ENCODE data around the gene SLC6A17. TPM values are rescaled to one million over a fixed set of nuclear protein-coding genes. Genes with fewer than 3 reads are reported as not detected.

SLC6A17 gene
- total and polyA plus RNA-seq, 2 experiments from 2014 or later = 0.45 to 0.76 TPM

- H3K9ac ChIP-seq = peak overlapping the region; percentile 81
Measured at GRCh38 chr1:110210604-110211495, 60.6 kb downstream of the SLC6A17 start.

GRCh38 chr1:110211496-110212168 is 61.3 kb downstream of the SLC6A17 start:
- H2AFZ ChIP-seq = peak overlapping the region; percentile 94
- H3K27me3 ChIP-seq (replicated peaks; ENCODE audit: insufficient read depth) = no peaks in the 10 kb centered on the region
- peaks cover 13% of the 10 kb centered on the region for H3F3A ChIP-seq (ENCODE audit: insufficient read depth)
- H3K36me3 ChIP-seq (ENCODE audit: low read depth) = no peaks in the 10 kb centered on the region
- H3K9ac ChIP-seq = peak overlapping the region; percentile 81
- H4K20me1 ChIP-seq (ENCODE audit: insufficient read depth) = 0 out of 2 replicates have a peak, but pooled peaks cover 4% of the 10 kb centered on the region
- 34 to 37% methylated on average over 51 to 81 of the region's 81 CpGs for WGBS, 2 experiments (ENCODE audit: low coverage in 1 of 2, low lambda C conversion rate in 2 of 2, missing lambda C conversion rate in 2 of 2)
- peaks cover 61% of the 10 kb centered on the region for H3K79me2 ChIP-seq (ENCODE audit: insufficient read depth)
- H3K4me3 ChIP-seq = peak overlapping the region; percentile 83
- no peaks in the 10 kb centered on the region for H3K9me3 ChIP-seq (ENCODE audit: low read depth)
- no peaks in the 10 kb centered on the region for H3K9me2 ChIP-seq (ENCODE audit: insufficient read depth)
- H3K4me1 ChIP-seq (ENCODE audit: insufficient read depth) = peaks cover 36% of the 10 kb centered on the region
- peak overlapping the region; percentile 59; the same call in 1 of the 2 replicates for H3K27ac ChIP-seq
- in situ Hi-C loops (cut with MboI) = no loop called here
- DNase-seq = peak; percentile 68
- H3K4me2 ChIP-seq (ENCODE audit: unreplicated experiment) = peak overlapping the region; percentile 80
- TF ChIP-seq EZH2 (IDR thresholded peaks at IDR 0.05; ENCODE audit: insufficient read depth, poor library complexity, severe bottlenecking) = no peak
- no peak for TF ChIP-seq EZH2phosphoT487 (IDR thresholded peaks at IDR 0.05; ENCODE audit: insufficient read depth, low read depth)

More at GRCh38 chr1:110210604-110211495, 60.6 kb downstream of the SLC6A17 start:
- Histone ChIP-seq H3K9me3 (ENCODE audit: low read depth) (no peaks in the 10 kb centered on the region), H2AFZ (peak overlapping the region; percentile 94), H3K4me2 (ENCODE audit: unreplicated experiment) (peak overlapping the region; percentile 80), H3K36me3 (ENCODE audit: low read depth) (no peaks in the 10 kb centered on the region), H4K20me1 (ENCODE audit: insufficient read depth) (0 out of 2 replicates have a peak, but pooled peaks cover 4% of the 10 kb centered on the region), H3K27ac (peak overlapping the region; percentile 59), H3K4me3 (peak overlapping the region; percentile 83), H3F3A (ENCODE audit: insufficient read depth) (peaks cover 13% of the 10 kb centered on the region), H3K79me2 (ENCODE audit: insufficient read depth) (peaks cover 53% of the 10 kb centered on the region), H3K4me1 (ENCODE audit: insufficient read depth) (peaks cover 36% of the 10 kb centered on the region), H3K9me2 (ENCODE audit: insufficient read depth) (no peaks in the 10 kb centered on the region), H3K27me3 (replicated peaks; ENCODE audit: insufficient read depth) (no peaks in the 10 kb centered on the region)
- TF ChIP-seq EZH2phosphoT487 (IDR thresholded peaks at IDR 0.05; ENCODE audit: insufficient read depth, low read depth) (no peak), EZH2 (IDR thresholded peaks at IDR 0.05; ENCODE audit: insufficient read depth, poor library complexity, severe bottlenecking) (no peak)
- 1% methylated on average over 81 of the region's 101 CpGs for WGBS, 2 experiments (ENCODE audit: low coverage in 1 of 2, low lambda C conversion rate in 2 of 2, missing lambda C conversion rate in 2 of 2)
- DNase-seq = peak; percentile 74
- in situ Hi-C loops (cut with MboI) = no loop called here

GRCh38 chr1:110212169-110213142 is 62.2 kb downstream of the SLC6A17 start:
- Histone ChIP-seq H3K27me3 (replicated peaks; ENCODE audit: insufficient read depth) (no peaks in the 10 kb centered on the region), H3K36me3 (ENCODE audit: low read depth) (no peaks in the 10 kb centered on the region), H3K79me2 (ENCODE audit: insufficient read depth) (peaks cover 69% of the 10 kb centered on the region), H3K4me2 (ENCODE audit: unreplicated experiment) (peak overlapping the region; percentile 80), H3K9ac (peak overlapping the region; percentile 1; the same call in 1 of the 2 replicates), H2AFZ (no peak overlapping the region), H3K4me3 (peak overlapping the region; percentile 83), H4K20me1 (ENCODE audit: insufficient read depth) (0 out of 2 replicates have a peak, but pooled peaks cover 4% of the 10 kb centered on the region), H3K9me2 (ENCODE audit: insufficient read depth) (no peaks in the 10 kb centered on the region), H3K4me1 (ENCODE audit: insufficient read depth) (peaks cover 36% of the 10 kb centered on the region), H3K9me3 (ENCODE audit: low read depth) (no peaks in the 10 kb centered on the region), H3F3A (ENCODE audit: insufficient read depth) (peaks cover 13% of the 10 kb centered on the region), H3K27ac (no peak overlapping the region)
- in situ Hi-C loops (cut with MboI) = no loop called here
- 84 to 87% methylated on average over 15 to 20 of the region's 20 CpGs for WGBS, 2 experiments (ENCODE audit: low coverage in 1 of 2, low lambda C conversion rate in 2 of 2, missing lambda C conversion rate in 2 of 2)
- TF ChIP-seq EZH2phosphoT487 (IDR thresholded peaks at IDR 0.05; ENCODE audit: insufficient read depth, low read depth) (no peak), EZH2 (IDR thresholded peaks at IDR 0.05; ENCODE audit: insufficient read depth, poor library complexity, severe bottlenecking) (no peak)
- peak; percentile 41 for DNase-seq
